Hematopoietic multipotent progenitor cell treated with erythropoietin and hydrocortisone succinate and interleukin-3 and kit ligand, for 17 days (in vitro differentiated cells): Measurements from ENCODE around the gene ARHGAP44.

ENCODE experiments used
- DNase-seq: peaks from one replicate; pipeline ENCODE4 v3.0.0-alpha.2; 2015; ENCODE audit warnings: low spot score

ARHGAP44 gene

GRCh38 chr17:12900474-12900873, 111.2 kb downstream of the ARHGAP44 start:
- no peak for DNase-seq

GRCh38 chr17:12902046-12902445, 112.7 kb downstream of the ARHGAP44 start:
- DNase-seq = no peak

- no peak for DNase-seq
Observed at GRCh38 chr17:12907477-12907876, 118.2 kb downstream of the ARHGAP44 start.

- no peak for DNase-seq
Observed at GRCh38 chr17:12909046-12909445, 119.7 kb downstream of the ARHGAP44 start.

- no peak for DNase-seq
Observed at GRCh38 chr17:12909511-12909910, 120.2 kb downstream of the ARHGAP44 start.

GRCh38 chr17:12911239-12911638, 121.9 kb downstream of the ARHGAP44 start:
- DNase-seq = no peak

GRCh38 chr17:12917399-12917798, 128.1 kb downstream of the ARHGAP44 start:
- DNase-seq = no peak

- no peak for DNase-seq
Observed at GRCh38 chr17:12918142-12918541, 128.8 kb downstream of the ARHGAP44 start.

- no peak for DNase-seq
Observed at GRCh38 chr17:12922120-12922519, 132.8 kb downstream of the ARHGAP44 start.

- no peak for DNase-seq
Observed at GRCh38 chr17:12924614-12925013, 135.3 kb downstream of the ARHGAP44 start.

GRCh38 chr17:12927001-12927400, 137.7 kb downstream of the ARHGAP44 start:
- DNase-seq = no peak

GRCh38 chr17:12927541-12928425, 138.5 kb downstream of the ARHGAP44 start:
- DNase-seq = no peak

- DNase-seq = no peak
Observed at GRCh38 chr17:12928736-12929135, 139.4 kb downstream of the ARHGAP44 start.

GRCh38 chr17:12936501-12936900, 147.2 kb downstream of the ARHGAP44 start:
- DNase-seq = no peak

- no peak for DNase-seq
Observed at GRCh38 chr17:12940699-12941098, 151.4 kb downstream of the ARHGAP44 start.

GRCh38 chr17:12947047-12947446, 157.7 kb downstream of the ARHGAP44 start:
- DNase-seq = no peak

- no peak for DNase-seq
Observed at GRCh38 chr17:12952012-12952411, 162.7 kb downstream of the ARHGAP44 start.

GRCh38 chr17:12953156-12953555, 163.9 kb downstream of the ARHGAP44 start:
- DNase-seq = no peak

GRCh38 chr17:12955521-12955920, 166.2 kb downstream of the ARHGAP44 start:
- DNase-seq = no peak

GRCh38 chr17:12958786-12959185, 169.5 kb downstream of the ARHGAP44 start:
- DNase-seq = no peak

GRCh38 chr17:12959441-12959840, 170.1 kb downstream of the ARHGAP44 start:
- DNase-seq = no peak

GRCh38 chr17:12961655-12962054, 172.4 kb downstream of the ARHGAP44 start:
- DNase-seq = no peak

- DNase-seq = no peak
Observed at GRCh38 chr17:12963505-12963904, 174.2 kb downstream of the ARHGAP44 start.

GRCh38 chr17:12964162-12964561, 174.9 kb downstream of the ARHGAP44 start:
- no peak for DNase-seq
